Measurements from ENCODE around the gene B9D2. TPM values are rescaled to one million over a fixed set of nuclear protein-coding genes. Genes with fewer than 3 reads are reported as not detected.
A peak's percentile ranks its signal among the peaks of the same experiment; 100 is the strongest.
"Not testable (repeated sequence)": the region's sequence is repeated elsewhere in the genome, so short reads cannot be mapped to it uniquely, and the experiment has no call there.

Gene B9D2
- total RNA-seq, 2 experiments from 2014 or later = 3.5 to 4.1 TPM

GRCh38 chr19:41352609-41353465 is 11.1 kb downstream of the B9D2 start:
- H3K4me1 Mint-ChIP-seq (ENCODE audit: low read depth) = peaks cover 56% of the 10 kb centered on the region
- intact Hi-C loops (cut with micrococcal nuclease) = loop anchor here (1.0 to 10.0 kb wide), 9 partner anchors 10 to 738 kb away; partner anchors contain the start of genes ARHGEF1, BCKDHA, COQ8B and DMAC2
- CTCF ChIA-PET = interaction anchor here (0.9 to 3.4 kb wide), 5 partner anchors 12 to 89 kb away, joined by 3 to 14 read pairs (median 3); partner anchors contain the start of genes B9D2 and DMAC2
- H3K36me3 Mint-ChIP-seq (ENCODE audit: low read depth) = peaks cover 32% of the 10 kb centered on the region
- H3K9me3 Mint-ChIP-seq = peaks cover 2% of the 10 kb centered on the region
- H3K27ac Mint-ChIP-seq = peak overlapping the region; percentile 97
- H3K4me3 Mint-ChIP-seq = peak overlapping the region; percentile 91
- DNase-seq = peak; percentile 81
- H3K27me3 Mint-ChIP-seq (ENCODE audit: low read depth) = no peaks in the 10 kb centered on the region

- intact Hi-C loops (cut with micrococcal nuclease) = loop anchor here (5.0 to 10.0 kb wide), 5 partner anchors 85 to 737 kb away; partner anchors contain the start of genes ARHGEF1, COQ8B, DMAC2 and ITPKC
- CTCF ChIA-PET = interaction anchor here (0.7 to 3.4 kb wide), 7 partner anchors 12 to 197 kb away, joined by 3 to 14 read pairs (median 3); partner anchors contain the start of genes B9D2 and DMAC2
- no peaks in the 10 kb centered on the region for H3K27me3 Mint-ChIP-seq (ENCODE audit: low read depth)
- no peak for DNase-seq
- peaks cover 2% of the 10 kb centered on the region for H3K9me3 Mint-ChIP-seq
- peak overlapping the region; percentile 97 for H3K27ac Mint-ChIP-seq
- H3K4me3 Mint-ChIP-seq = peak overlapping the region; percentile 91
- H3K36me3 Mint-ChIP-seq (ENCODE audit: low read depth) = peaks cover 35% of the 10 kb centered on the region
- peaks cover 51% of the 10 kb centered on the region for H3K4me1 Mint-ChIP-seq (ENCODE audit: low read depth)
Observed at GRCh38 chr19:41352279-41352608, 11.7 kb downstream of the B9D2 start.

GRCh38 chr19:41351339-41352245 is 12.4 kb downstream of the B9D2 start:
- intact Hi-C loops (cut with micrococcal nuclease) = loop anchor here (1.0 to 10.0 kb wide), 6 partner anchors 23 to 737 kb away; partner anchors contain the start of genes ARHGEF1, COQ8B, DMAC2 and ITPKC
- Mint-ChIP-seq H3K27ac (peak overlapping the region; percentile 97), H3K9me3 (peaks cover 2% of the 10 kb centered on the region), H3K4me3 (peak overlapping the region; percentile 91), H3K36me3 (ENCODE audit: low read depth) (peaks cover 37% of the 10 kb centered on the region), H3K27me3 (ENCODE audit: low read depth) (no peaks in the 10 kb centered on the region), H3K4me1 (ENCODE audit: low read depth) (peaks cover 46% of the 10 kb centered on the region)
- CTCF ChIA-PET = interaction anchor here (0.7 to 3.4 kb wide), 9 partner anchors 13 to 198 kb away, joined by 3 to 14 read pairs (median 3); partner anchors contain the start of genes B9D2 and DMAC2
- DNase-seq = peak; percentile 76

- peaks cover 41% of the 10 kb centered on the region for H3K4me1 Mint-ChIP-seq (ENCODE audit: low read depth)
- CTCF ChIA-PET = interaction anchor here (0.6 to 3.4 kb wide), 6 partner anchors 14 to 199 kb away, joined by 3 to 14 read pairs (median 3); partner anchors contain the start of genes B9D2 and DMAC2
- H3K27ac Mint-ChIP-seq = peak overlapping the region; percentile 97
- peaks cover 37% of the 10 kb centered on the region for H3K36me3 Mint-ChIP-seq (ENCODE audit: low read depth)
- H3K4me3 Mint-ChIP-seq = peak overlapping the region; percentile 91
- DNase-seq = no peak
- intact Hi-C loops (cut with micrococcal nuclease) = loop anchor here (1.0 to 10.0 kb wide), 6 partner anchors 23 to 736 kb away; partner anchors contain the start of genes ARHGEF1, COQ8B, DMAC2 and ITPKC
- peaks cover 2% of the 10 kb centered on the region for H3K9me3 Mint-ChIP-seq
- H3K27me3 Mint-ChIP-seq (ENCODE audit: low read depth) = no peaks in the 10 kb centered on the region
Observed at GRCh38 chr19:41350735-41351338, 13.1 kb downstream of the B9D2 start.

GRCh38 chr19:41346916-41347315 is 17.0 kb downstream of the B9D2 start:
- H3K27ac Mint-ChIP-seq; DNase-seq; H3K27me3 Mint-ChIP-seq (ENCODE audit: low read depth); H3K4me3 Mint-ChIP-seq; intact Hi-C loops (cut with micrococcal nuclease); H3K9me3 Mint-ChIP-seq: not testable (repeated sequence)
- H3K4me1 Mint-ChIP-seq (ENCODE audit: low read depth) = peaks cover 54% of the 10 kb centered on the region
- peaks cover 44% of the 10 kb centered on the region for H3K36me3 Mint-ChIP-seq (ENCODE audit: low read depth)
- CTCF ChIA-PET = interaction anchor here (0.7 kb wide), 1 partner anchor 39 kb away, joined by 3 read pairs; no protein-coding TSS in a partner anchor

GRCh38 chr19:41344162-41344561 is 19.8 kb downstream of the B9D2 start:
- peaks cover 37% of the 10 kb centered on the region for H3K36me3 Mint-ChIP-seq (ENCODE audit: low read depth)
- H3K27ac Mint-ChIP-seq = no peak overlapping the region
- CTCF ChIA-PET = interaction anchor here (0.6 kb wide), 1 partner anchor 103 kb away, joined by 5 read pairs; no protein-coding TSS in a partner anchor

GRCh38 chr19:41341669-41342490 is 22.1 kb downstream of the B9D2 start:
- peaks cover 36% of the 10 kb centered on the region for H3K4me1 Mint-ChIP-seq (ENCODE audit: low read depth)
- no peak overlapping the region for H3K27ac Mint-ChIP-seq
- no peaks in the 10 kb centered on the region for H3K9me3 Mint-ChIP-seq
- H3K36me3 Mint-ChIP-seq (ENCODE audit: low read depth) = peaks cover 31% of the 10 kb centered on the region
- DNase-seq = peak; percentile 29
- no peak overlapping the region for H3K4me3 Mint-ChIP-seq
- no peaks in the 10 kb centered on the region for H3K27me3 Mint-ChIP-seq (ENCODE audit: low read depth)
- intact Hi-C loops (cut with micrococcal nuclease) = no loop called here
- CTCF ChIA-PET = no interaction called here

More at GRCh38 chr19:41344162-41344561, 19.8 kb downstream of the B9D2 start:
- intact Hi-C loops (cut with micrococcal nuclease) = no loop called here
- Mint-ChIP-seq H3K4me3 (no peak overlapping the region), H3K4me1 (ENCODE audit: low read depth) (peaks cover 44% of the 10 kb centered on the region), H3K9me3 (peaks cover 2% of the 10 kb centered on the region), H3K27me3 (ENCODE audit: low read depth) (no peaks in the 10 kb centered on the region)
- no peak for DNase-seq

GRCh38 chr19:41339936-41340335 is 24.0 kb downstream of the B9D2 start:
- Mint-ChIP-seq H3K4me1 (ENCODE audit: low read depth) (peaks cover 41% of the 10 kb centered on the region), H3K27me3 (ENCODE audit: low read depth) (no peaks in the 10 kb centered on the region), H3K36me3 (ENCODE audit: low read depth) (peaks cover 28% of the 10 kb centered on the region), H3K27ac (no peak overlapping the region), H3K4me3 (no peak overlapping the region), H3K9me3 (no peaks in the 10 kb centered on the region)
- intact Hi-C loops (cut with micrococcal nuclease) = no loop called here
- DNase-seq = no peak
- CTCF ChIA-PET = no interaction called here

GRCh38 chr19:41335467-41335866 is 28.5 kb downstream of the B9D2 start:
- intact Hi-C loops (cut with micrococcal nuclease) = no loop called here
- H3K4me3 Mint-ChIP-seq = no peak overlapping the region
- peaks cover 33% of the 10 kb centered on the region for H3K4me1 Mint-ChIP-seq (ENCODE audit: low read depth)
- no peaks in the 10 kb centered on the region for H3K27me3 Mint-ChIP-seq (ENCODE audit: low read depth)
- peaks cover 27% of the 10 kb centered on the region for H3K36me3 Mint-ChIP-seq (ENCODE audit: low read depth)
- DNase-seq = no peak
- H3K9me3 Mint-ChIP-seq = no peaks in the 10 kb centered on the region
- CTCF ChIA-PET = interaction anchor here (0.7 to 1.3 kb wide), 3 partner anchors 15 to 114 kb away, joined by 3 read pairs; no protein-coding TSS in a partner anchor
- peak overlapping the region; percentile 56 for H3K27ac Mint-ChIP-seq

- Mint-ChIP-seq H3K4me3 (no peak overlapping the region), H3K4me1 (ENCODE audit: low read depth) (peaks cover 34% of the 10 kb centered on the region), H3K27me3 (ENCODE audit: low read depth) (no peaks in the 10 kb centered on the region), H3K27ac (peak overlapping the region; percentile 56), H3K9me3 (no peaks in the 10 kb centered on the region), H3K36me3 (ENCODE audit: low read depth) (peaks cover 28% of the 10 kb centered on the region)
- CTCF ChIA-PET = interaction anchor here (1.3 kb wide), 1 partner anchor 14 kb away, joined by 3 read pairs; no protein-coding TSS in a partner anchor
- DNase-seq = no peak
- intact Hi-C loops (cut with micrococcal nuclease) = no loop called here
Observed at GRCh38 chr19:41334793-41335192, 29.2 kb downstream of the B9D2 start.

- Mint-ChIP-seq H3K4me1 (ENCODE audit: low read depth) (peaks cover 47% of the 10 kb centered on the region), H3K27ac (no peak overlapping the region), H3K27me3 (ENCODE audit: low read depth) (no peaks in the 10 kb centered on the region), H3K4me3 (no peak overlapping the region), H3K9me3 (no peaks in the 10 kb centered on the region), H3K36me3 (ENCODE audit: low read depth) (peaks cover 35% of the 10 kb centered on the region)
- no peak for DNase-seq
- CTCF ChIA-PET = interaction anchor here (0.7 kb wide), 1 partner anchor 550 kb away, joined by 4 read pairs; no protein-coding TSS in a partner anchor
- intact Hi-C loops (cut with micrococcal nuclease) = no loop called here
Observed at GRCh38 chr19:41332468-41332867, 31.5 kb downstream of the B9D2 start.
